Esophagus squamous epithelium (tissue), 5 donors: Measurements from ENCODE around the gene TRAPPC3L. TPM values are rescaled to one million over a fixed set of nuclear protein-coding genes. Genes with fewer than 3 reads are reported as not detected.

ENCODE experiments used
- DNase-seq: peaks from one replicate; lab custom pipeline; 2025; lab: John Stamatoyannopoulos, UW
- H3K27ac ChIP-seq, 4 donors: fragments of 200-600 bp; sonication (generic); one replicate each; pipeline ENCODE4 v1.5.1; 2016 to 2019; ENCODE audit warnings: mild to moderate bottlenecking in 1 of 4
- H3K27me3 ChIP-seq, 4 donors: fragments of 200-600 bp; sonication (generic); 1 replicate in 3 of 4; 2 replicates in 1 of 4; pipeline versions ENCODE4 v1.5.1 to v1.6.0; 2017 to 2021; ENCODE audit warnings: antibody characterized with exemption in 1 of 4
- H3K36me3 ChIP-seq, 3 donors: fragments of 200-600 bp; sonication (generic); one replicate each; pipeline ENCODE4 v1.5.1; 2016 to 2019
- H3K4me1 ChIP-seq, 3 donors: fragments of 200-600 bp; sonication (generic); one replicate each; pipeline ENCODE4 v1.5.1; 2017 to 2019
- H3K4me3 ChIP-seq, 4 donors: fragments of 200-600 bp; sonication (generic); 1 replicate in 3 of 4; 2 replicates in 1 of 4; pipeline ENCODE4 v1.5.1; 2016 to 2019; ENCODE audit warnings: mild to moderate bottlenecking in 2 of 4, moderate library complexity in 1 of 4
- H3K9me3 ChIP-seq, 3 donors: fragments of 200-600 bp; sonication (generic); one replicate each; pipeline ENCODE4 v1.5.1; 2016 to 2019
- CTCF ChIP-seq, 6 experiments: fragments of 450-650 bp in 4 of 6; fragments of 200-600 bp in 2 of 6; sonication (generic) in 2 of 6; IDR thresholded peaks; one replicate each; pipeline ENCODE4 v1.5.1; 2016 to 2019; ENCODE audit warnings: antibody characterized with exemption in 6 of 6, mild to moderate bottlenecking in 4 of 6, moderate library complexity in 4 of 6
- POLR2A ChIP-seq, 4 donors: fragments of 450-650 bp; IDR thresholded peaks; one replicate each; pipeline ENCODE4 v1.6.1; 2017; ENCODE audit warnings: antibody characterized with exemption in 4 of 4, mild to moderate bottlenecking in 4 of 4, moderate library complexity in 3 of 4
- WGBS, 2 donors: methylation state at CpG; one replicate each; pipeline ENCODE4 v1.1.5; 2018; 5-methylcytosine and 5-hydroxymethylcytosine counted together
- intact Hi-C: fragments of 100-400 bp; cut with DNase I; formaldehyde crosslinking; loops from one replicate; pipeline ENCODE4 v1.15.0; 2022
- total RNA-seq, 4 donors: library from RNA; depleted of rRNA; stranded (reverse); fragments of >200 nt; gene quantifications; one replicate each; pipeline ENCODE4 v1.1.0, GENCODE V29; 2016
- donor health status: DM: yes; HTN: yes; CAD: no.

The TRAPPC3L gene
- total RNA-seq, 4 donors from 2014 or later = not detected

- Histone ChIP-seq H3K27me3 (no peaks in the 10 kb centered on the region), H3K4me3 (peak overlapping the region in 3 of 4 donors; percentile 41 to 60 (median 42)), H3K9me3 (no peaks in the 10 kb centered on the region), H3K4me1 (peaks cover 0 to 10% (median 0%) of the 10 kb centered on the region in 3 donors), H3K36me3 (peaks cover 0 to 4% (median 0%) of the 10 kb centered on the region in 3 donors), H3K27ac (peak overlapping the region in 3 of 4 donors; percentile 82 to 89 (median 85))
- no peak for DNase-seq
- intact Hi-C loops = no loop called here
- TF ChIP-seq POLR2A (IDR thresholded peaks at IDR 0.05) (no peak), CTCF (IDR thresholded peaks at IDR 0.05) (no peak)
Measured at GRCh38 chr6:116512734-116513133, 32.8 kb downstream of the TRAPPC3L start.

- peak overlapping the region; percentile 61 to 89 (median 84) for H3K27ac ChIP-seq
- H3K36me3 ChIP-seq = peaks cover 0 to 4% (median 0%) of the 10 kb centered on the region in 3 donors
- H3K9me3 ChIP-seq = no peaks in the 10 kb centered on the region
- 49 to 55% methylated on average over 4 of the region's 4 CpGs for WGBS, 2 donors
- peak overlapping the region; percentile 12 to 60 (median 42) for H3K4me3 ChIP-seq
- H3K27me3 ChIP-seq = no peaks in the 10 kb centered on the region
- no peak for DNase-seq
- intact Hi-C loops = no loop called here
- H3K4me1 ChIP-seq = peaks cover 0 to 10% (median 0%) of the 10 kb centered on the region in 3 donors
- TF ChIP-seq CTCF (IDR thresholded peaks at IDR 0.05) = no peak
- no peak for TF ChIP-seq POLR2A (IDR thresholded peaks at IDR 0.05)
Measured at GRCh38 chr6:116512111-116512559, 33.3 kb downstream of the TRAPPC3L start.

- peak within 1 kb of the TSS; percentile 12 to 60 (median 42) for H3K4me3 ChIP-seq
Measured at GRCh38 chr6:116511424-116512110, 33.9 kb downstream of the TRAPPC3L start, which contains the start of gene CALHM5. Gene CALHM5, plus strand, starts transcription at chr6:116511639. Its CDS starts 58 bp downstream, at chr6:116511697.

GRCh38 chr6:116508527-116508926 is 37.0 kb downstream of the TRAPPC3L start:
- intact Hi-C loops = no loop called here
- TF ChIP-seq CTCF (IDR thresholded peaks at IDR 0.05) (no peak), POLR2A (IDR thresholded peaks at IDR 0.05) (no peak)
- H3K9me3 ChIP-seq = no peaks in the 10 kb centered on the region
- no peaks in the 10 kb centered on the region for H3K27me3 ChIP-seq
- H3K4me3 ChIP-seq = no peak overlapping the region
- H3K36me3 ChIP-seq = no peaks in the 10 kb centered on the region
- H3K4me1 ChIP-seq = peaks cover 0 to 8% (median 0%) of the 10 kb centered on the region in 3 donors
- H3K27ac ChIP-seq = no peak overlapping the region
- DNase-seq = no peak

More at GRCh38 chr6:116511424-116512110, 33.9 kb downstream of the TRAPPC3L start, which contains the start of gene CALHM5:
- H3K27ac ChIP-seq = peak within 1 kb of the TSS; percentile 61 to 89 (median 84)
- intact Hi-C loops = no loop called here
- peaks cover 0 to 10% (median 0%) of the 10 kb centered on the region in 3 donors for H3K4me1 ChIP-seq
- H3K9me3 ChIP-seq = no peaks in the 10 kb centered on the region
- no peaks in the 10 kb centered on the region for H3K27me3 ChIP-seq
- WGBS, 2 donors = 53 to 56% methylated on average over 9 to 10 of the region's 10 CpGs
- TF ChIP-seq CTCF (IDR thresholded peaks at IDR 0.05) (peak; percentile 8 to 77 (median 60)), POLR2A (IDR thresholded peaks at IDR 0.05) (peak in 1 of 4 donors; percentile 39)
- no peak for DNase-seq
- no peaks in the 10 kb centered on the region for H3K36me3 ChIP-seq

GRCh38 chr6:116507324-116507723 is 38.2 kb downstream of the TRAPPC3L start:
- H3K27ac ChIP-seq = no peak overlapping the region
- H3K36me3 ChIP-seq = no peaks in the 10 kb centered on the region
- no peaks in the 10 kb centered on the region for H3K27me3 ChIP-seq
- TF ChIP-seq POLR2A (IDR thresholded peaks at IDR 0.05) = no peak
- TF ChIP-seq CTCF (IDR thresholded peaks at IDR 0.05) = no peak
- DNase-seq = no peak
- no peaks in the 10 kb centered on the region for H3K9me3 ChIP-seq
- WGBS, 2 donors = 66 to 83% methylated on average over 3 of the region's 3 CpGs
- intact Hi-C loops = no loop called here
- H3K4me1 ChIP-seq = no peaks in the 10 kb centered on the region
- H3K4me3 ChIP-seq = no peak overlapping the region
